ENCODE data around the gene NTN5.
"Not testable (repeated sequence)": the region's sequence is repeated elsewhere in the genome, so short reads cannot be mapped to it uniquely, and the experiment has no call there.

Gene NTN5

DNA sequence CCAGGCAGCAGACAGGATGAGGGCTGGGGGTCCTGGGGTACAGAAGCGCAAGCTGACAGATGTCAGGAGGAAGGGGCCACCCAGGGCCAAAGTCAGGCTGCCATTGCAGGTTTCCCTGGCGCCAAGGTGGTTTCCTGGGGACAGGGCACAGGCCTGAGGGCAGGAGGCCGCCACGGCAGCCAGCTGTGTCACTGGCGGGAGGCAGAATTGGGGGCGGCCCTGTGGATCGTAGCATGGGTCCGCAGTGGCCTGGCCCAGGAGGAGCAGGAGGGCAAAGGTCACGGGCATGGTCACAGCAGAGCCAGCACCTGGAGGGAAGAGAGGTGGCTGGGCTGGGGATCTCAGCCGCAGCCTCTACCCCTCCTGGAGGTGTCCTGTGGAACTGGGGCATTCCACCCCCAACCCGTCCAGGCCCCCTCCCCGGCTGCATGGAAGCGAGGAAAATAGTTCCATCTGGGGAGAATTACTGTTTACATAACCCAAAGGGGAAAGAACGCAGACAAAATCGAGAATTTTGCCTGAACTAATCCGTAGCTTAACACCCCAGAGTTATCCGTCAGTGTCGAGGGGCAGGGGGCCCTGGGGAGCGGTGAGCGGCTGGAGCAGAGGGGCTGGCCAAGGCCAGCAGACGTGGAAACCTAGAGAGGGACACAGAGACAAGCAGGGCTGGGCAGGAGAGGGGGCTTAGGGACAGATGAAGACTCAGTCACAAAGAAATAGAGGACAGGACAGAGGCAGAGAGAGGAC, 1.9 kb downstream of the NTN5 start:
- DNase-seq (ENCODE audit: extremely low read depth in 1 of 2, low read depth in 1 of 2) = no peak

DNA sequence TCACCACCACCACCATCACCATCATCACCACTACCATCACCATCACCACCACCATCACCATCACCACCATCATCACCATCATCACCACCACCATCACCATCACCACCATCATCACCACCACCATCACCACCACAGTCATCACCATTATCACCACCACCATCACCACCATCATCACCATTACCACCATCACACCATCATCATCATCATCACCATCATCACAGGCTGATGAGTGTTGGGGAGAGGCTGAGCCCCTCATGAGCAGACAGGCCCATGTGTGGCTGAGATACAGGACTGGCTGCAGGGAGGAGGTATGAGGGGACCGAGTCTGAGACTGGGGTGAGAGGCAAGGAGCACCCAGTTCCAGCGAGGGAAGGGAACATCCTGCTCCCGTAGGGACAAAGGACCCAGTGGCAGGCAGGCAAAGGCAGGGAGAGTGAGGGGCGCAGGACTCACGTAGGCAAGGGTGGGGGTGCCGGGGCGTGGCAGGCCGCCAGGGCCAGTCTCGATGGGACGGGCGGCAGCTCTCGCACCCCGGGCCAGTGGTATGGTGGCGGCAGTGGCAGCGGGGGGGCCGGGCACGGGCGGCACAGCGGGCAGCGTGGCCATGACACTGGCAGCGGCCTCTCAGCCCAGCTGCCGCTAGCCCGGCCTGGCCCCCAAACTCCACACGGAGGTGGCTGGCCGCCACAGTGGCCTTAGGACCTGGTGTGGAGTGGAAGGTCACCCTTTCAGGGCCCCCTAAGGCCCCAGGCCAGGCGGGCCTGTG, 2.7 kb downstream of the NTN5 start:
- DNase-seq (ENCODE audit: extremely low read depth in 1 of 2, low read depth in 1 of 2) = no peak

DNA sequence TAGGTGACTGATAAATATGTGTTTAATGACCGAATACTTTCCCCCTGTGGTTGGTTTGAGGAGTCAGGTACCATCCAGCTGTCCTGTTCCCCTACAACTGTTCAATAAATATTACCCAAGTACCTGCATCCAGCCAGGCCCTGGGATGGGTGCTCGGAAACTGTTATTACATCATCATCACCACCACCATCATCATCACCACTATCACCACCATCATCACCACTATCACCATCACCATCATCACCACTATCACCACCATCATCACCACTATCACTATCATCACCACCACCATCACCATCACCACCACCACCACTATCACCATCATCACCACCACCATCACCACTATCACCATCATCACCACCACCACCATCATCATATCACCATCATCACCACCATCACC, 4.1 kb downstream of the NTN5 start:
- DNase-seq (ENCODE audit: extremely low read depth in 1 of 2, low read depth in 1 of 2) = no peak

DNA sequence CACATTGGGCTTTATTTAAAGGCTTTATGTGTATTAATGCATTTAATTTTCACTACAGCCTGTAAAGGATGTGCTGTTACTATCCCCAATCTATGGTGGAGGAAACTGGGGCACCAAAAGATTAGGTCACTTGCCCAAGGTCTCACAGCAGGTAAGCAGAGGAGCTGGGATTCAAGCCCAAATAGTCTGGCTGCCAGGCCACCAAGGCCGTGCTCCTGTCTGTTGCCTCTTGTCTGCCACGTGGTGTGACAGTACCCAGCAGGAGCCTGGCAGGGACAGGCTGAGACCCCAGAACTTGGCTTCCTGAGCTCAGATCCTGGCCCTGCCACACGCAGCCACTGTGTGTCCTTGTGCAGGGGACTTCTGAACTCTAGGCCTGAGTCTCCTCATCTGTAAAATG, 4.5 kb downstream of the NTN5 start:
- no peak for DNase-seq (ENCODE audit: extremely low read depth in 1 of 2, low read depth in 1 of 2)

DNA sequence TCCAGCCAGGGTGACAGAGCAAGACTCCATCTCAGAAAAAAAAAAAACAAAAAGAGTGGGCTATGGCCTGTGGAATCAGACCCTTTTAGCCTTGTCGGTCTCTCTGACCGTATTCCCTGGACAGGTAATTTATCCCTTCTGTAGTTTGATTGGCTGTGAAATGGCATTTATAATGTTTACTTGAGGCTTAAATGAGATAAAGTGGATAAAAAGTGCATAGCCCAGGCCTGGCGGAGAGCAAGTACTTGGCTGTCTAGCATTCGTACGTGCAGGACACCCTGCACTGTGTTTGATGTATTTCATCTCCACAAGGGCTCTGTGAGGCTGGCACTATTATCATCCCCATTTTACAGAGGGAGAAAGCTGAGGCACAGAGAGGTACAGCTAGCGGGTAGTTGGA, 7.0 kb downstream of the NTN5 start:
- no peak for DNase-seq (ENCODE audit: extremely low read depth in 1 of 2, low read depth in 1 of 2)

DNA sequence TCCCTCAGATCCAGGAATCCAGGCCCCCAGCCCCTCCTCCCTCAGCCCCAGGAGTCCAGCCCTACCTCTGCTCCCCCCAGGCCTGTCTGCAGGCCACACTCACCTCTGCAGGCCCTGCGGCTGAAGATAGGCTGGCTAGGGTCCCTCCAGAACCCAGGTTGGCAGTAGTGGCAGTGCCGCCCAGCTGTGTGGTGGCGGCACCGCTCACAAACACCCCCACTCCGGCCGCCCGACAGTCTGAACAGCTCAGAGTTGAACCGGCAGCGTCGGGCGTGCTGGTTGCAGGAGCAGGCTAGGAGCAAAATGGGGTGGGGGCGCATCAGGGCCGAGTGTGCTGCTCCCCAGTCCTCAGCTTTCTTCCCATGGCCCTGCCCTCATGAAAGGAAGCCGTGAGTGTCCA, 8.3 kb downstream of the NTN5 start:
- no peak for DNase-seq (ENCODE audit: extremely low read depth in 1 of 2, low read depth in 1 of 2)

DNA sequence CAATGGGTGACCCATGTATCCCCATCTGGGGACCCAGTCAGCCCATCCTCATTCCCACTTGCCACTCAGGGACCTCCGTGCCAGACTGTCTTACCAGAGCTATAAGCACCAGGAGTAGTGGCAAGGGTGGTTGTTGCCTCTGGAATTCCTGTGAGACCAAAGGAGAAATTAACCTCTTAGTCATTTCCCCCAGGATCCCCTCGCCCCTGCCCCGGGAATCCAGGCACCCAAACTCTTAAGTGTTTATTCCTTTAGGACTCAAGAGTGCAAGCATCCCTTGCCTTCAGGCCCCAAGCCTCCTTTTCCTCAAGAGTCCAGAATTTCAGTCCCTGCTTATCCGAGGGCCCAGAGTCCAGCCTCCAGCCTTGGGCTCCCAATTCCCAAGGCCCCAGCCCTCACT, 9.2 kb downstream of the NTN5 start:
- no peak for DNase-seq (ENCODE audit: extremely low read depth in 1 of 2, low read depth in 1 of 2)

DNA sequence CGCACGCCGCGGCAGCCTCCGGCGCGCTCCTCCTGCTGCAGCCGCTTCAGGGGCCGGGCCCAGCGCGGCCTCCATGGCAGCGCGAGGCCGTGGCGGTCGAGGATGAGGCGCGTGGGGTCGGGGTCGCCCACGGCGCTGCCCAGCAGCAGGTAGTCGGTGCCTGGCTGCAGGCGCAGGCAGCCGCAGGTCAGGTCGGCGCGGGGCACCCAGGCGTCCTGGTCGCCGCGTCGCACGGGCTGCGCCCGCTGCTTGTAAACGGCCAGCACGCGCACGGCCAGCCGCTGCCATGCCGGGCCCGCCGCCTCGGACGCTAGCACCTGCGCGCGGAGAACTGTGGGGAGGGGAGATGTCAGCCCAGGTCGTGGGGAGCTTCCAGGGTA, 11.1 kb downstream of the NTN5 start:
- DNase-seq (ENCODE audit: extremely low read depth in 1 of 2, low read depth in 1 of 2) = no peak

DNA sequence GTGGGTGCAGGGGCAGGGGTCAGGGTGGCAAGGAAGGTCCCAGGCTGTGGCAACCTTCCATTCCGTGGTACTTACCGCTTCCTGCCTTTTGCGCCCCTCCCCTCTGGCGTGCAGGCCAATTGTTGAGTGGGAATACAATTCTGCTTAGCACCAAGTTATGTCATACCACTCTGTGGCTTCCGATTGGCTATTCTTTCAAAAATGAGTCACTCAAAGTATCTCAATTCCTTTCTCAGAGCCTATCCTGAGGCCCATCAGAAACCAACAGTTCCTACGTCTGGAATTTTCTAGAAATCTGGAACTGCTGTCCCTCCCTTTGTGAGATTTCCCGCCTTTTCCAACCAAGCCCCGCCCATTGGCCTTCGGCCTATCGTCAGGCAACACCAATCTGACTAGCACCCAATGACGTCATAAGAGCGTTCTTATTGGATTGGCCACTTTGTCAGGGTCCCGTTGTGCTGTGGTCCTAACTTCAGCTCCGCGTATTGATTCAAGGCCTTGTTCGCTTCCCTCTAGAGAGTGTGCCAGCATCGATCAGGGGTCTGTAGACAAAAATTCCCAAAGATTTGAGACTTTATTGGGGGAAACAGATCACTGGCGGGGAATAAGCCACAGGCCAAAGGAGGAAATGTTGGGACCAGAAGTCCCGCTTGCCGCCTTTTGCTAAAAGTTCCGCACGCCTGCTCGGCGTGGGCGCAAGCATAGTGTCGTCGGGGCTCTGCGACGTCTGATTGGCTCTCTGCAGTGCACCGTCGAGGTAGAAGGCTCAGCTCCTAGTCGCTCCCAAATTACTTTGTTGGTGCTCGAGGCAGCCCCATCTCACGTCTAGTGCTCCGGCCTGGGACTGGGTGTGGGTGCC, 11.7 kb downstream of the NTN5 start:
- DNase-seq (ENCODE audit: extremely low read depth in 1 of 2, low read depth in 1 of 2) = peak in 1 of 2 donors; percentile 77

DNA sequence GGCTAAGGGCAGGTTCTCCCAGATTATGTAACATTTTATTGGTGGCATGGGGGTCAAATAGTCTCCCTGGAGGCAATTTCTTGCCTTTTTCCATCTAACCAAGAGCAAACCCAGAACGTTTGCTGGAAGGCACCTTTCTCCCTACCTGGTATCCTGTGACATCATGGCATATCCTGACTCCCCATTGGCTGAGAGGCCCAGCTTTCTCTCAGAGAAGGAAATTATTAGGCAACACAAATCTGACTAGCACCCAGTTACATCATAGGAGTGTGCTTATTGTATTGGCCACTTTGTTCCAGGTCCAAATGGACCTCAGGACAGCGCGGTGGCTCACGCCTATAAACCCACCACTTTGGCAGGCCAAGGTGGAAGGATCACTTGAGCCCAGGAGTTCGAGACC, 13.0 kb downstream of the NTN5 start:
- DNase-seq (ENCODE audit: extremely low read depth in 1 of 2, low read depth in 1 of 2) = no peak

DNA sequence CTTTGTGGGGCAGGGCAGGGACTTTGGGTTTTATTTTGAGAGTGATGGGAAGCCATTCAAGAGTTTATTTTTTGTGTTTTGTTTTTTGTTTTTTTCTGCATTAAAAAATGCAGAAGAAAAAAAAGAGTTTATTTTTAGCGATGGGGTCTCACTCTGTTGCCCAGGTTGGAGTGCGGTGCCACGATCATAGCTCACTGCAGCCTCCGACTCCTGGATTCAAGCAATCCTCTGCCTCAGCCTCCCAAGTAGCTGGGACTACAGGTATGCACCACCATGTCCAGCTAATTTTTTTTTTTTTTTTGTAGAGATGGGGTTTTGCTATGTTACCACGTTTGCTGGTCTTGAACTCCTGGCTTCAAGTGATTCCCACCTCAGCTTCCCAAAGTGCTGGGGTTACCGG, 14.3 kb downstream of the NTN5 start:
- DNase-seq (ENCODE audit: extremely low read depth in 1 of 2, low read depth in 1 of 2) = no peak

DNA sequence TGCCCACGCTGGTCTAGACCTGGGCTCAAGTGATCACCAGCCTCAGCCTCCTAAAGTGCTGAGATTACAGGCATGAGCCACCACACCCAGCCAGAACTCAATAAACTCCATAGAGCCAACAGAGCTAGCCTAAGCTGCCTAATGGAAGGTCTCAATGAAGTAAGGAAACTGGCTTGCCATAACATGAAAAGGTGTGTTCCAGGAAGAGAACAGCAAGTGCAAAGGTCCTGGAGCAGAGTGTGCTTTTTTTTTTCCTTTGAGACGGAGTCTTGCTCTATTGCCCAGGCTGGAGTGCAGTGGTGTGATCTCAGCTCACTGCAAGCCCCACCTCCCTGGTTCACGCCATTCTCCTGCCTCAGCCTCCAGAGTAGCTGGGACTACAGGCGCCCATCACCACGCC, 15.0 kb downstream of the NTN5 start:
- not testable (repeated sequence) for DNase-seq (ENCODE audit: extremely low read depth in 1 of 2, low read depth in 1 of 2)

DNA sequence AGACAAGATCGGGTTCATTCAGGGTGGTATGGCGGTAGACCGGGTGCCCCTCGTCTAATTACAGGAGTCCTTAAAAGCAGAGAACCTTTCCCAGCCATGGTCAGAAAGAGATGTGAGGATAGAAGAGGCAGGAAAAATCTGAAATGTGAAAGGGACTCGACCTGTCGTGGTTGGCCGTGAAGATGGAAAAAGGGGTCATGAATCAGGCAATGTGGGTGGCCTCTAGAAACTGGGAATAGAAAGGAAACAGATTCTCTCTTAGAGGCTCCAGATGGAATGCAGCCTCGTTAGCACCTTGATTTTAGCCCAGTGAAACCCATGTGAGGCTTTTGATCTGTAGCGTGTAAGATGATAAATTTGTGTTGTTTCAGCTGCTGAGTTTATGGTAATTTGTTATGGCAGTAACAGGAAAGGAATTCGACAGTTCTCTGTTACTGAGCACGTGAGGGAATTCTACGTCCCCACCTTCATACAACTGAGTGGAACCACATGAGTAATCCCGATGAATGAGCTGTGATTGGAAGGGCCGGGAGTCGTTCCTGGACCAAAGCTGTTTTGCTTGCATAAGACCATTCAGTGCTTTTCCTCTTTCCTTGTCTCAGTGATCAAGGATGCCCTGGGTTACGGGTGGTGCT, 15.9 kb downstream of the NTN5 start:
- DNase-seq (ENCODE audit: extremely low read depth in 1 of 2, low read depth in 1 of 2) = no peak

DNA sequence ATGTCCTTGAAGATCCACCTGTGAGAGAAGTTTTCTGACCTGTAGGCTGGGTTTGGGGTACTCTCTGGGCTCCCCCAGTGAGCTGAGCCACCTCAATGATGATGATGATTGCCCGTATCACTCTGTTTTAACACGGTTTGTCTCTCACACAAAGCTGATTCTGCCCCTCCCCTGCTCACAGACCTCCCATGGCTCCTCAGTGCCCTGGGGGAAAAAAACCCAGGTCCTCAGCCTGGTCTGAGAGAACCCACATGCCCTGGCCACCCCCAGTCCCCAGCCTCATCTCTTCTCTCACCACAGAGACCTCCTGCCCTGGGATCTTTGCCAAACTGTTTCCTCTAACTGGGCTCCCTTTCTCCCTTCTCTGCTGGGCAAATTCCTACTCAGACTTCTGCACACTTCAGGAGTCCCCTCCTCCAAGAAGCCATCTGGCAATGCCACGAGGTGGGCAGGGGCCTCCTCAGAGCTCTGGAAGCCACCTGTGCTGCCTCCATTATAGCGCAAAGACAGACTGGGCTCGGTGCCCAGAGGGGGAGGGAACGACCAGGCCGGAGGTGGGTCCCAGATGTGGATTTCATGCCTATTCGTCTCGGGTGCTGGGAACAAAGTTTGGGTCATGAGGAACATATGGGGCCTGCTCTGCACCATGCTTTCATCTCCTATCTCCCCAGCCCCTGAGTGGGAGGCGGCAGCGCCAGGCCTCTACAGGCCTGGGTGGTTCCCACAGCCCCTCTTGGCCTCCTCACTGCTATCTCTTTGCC, 18.3 kb downstream of the NTN5 start:
- DNase-seq (ENCODE audit: extremely low read depth in 1 of 2, low read depth in 1 of 2) = no peak

DNA sequence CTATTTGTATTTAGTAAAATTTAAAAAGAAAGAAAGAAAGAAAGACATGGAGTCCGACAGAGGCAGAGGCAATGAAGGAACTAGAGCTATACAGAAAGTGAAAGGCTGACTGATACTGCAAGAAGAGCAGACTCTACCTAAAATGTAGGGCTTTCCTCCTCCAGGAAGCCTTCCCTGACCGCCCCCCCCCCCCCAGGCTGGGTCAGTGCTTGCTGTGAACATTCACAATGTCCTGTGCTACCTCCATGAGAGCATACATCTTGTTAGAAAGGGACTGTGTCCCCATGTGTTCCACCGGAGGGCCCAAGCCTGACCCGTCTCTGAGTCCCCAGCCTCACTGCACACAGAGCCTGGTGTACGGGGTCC, 21.2 kb downstream of the NTN5 start:
- no peak for DNase-seq (ENCODE audit: extremely low read depth in 1 of 2, low read depth in 1 of 2)

DNA sequence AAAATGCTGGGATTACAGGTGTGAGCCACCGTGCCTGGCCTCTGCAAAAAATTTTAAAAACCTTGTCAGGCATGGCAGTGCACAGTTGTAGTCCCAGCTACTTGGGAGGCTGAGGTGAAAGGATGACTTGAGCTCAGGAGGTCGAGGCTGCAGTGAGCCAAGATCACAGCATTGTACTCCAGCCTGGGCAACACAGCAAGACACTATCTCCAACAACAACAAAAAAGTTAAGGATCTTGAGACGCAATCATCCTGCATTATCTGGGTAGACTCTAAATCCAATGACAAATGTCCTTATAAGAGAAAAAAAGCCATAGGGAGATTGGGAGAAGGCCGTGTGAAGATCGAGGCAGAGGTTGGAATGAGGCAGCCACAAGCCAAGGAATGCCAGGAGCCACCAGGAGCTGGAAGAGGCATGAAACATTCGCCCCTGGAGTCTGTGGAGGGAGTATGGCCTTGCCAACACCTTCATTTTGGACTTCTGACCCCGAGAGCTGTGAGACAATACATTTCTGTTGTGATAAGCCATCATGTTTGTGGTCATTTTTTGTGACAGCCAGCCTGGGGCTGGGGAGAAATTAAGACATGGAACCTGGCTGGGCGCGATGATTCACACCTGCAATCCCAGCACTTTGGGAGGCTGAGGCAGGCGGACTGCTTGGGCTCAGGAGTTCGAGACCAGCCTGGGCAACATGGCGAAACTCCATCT, 21.7 kb downstream of the NTN5 start:
- DNase-seq (ENCODE audit: extremely low read depth in 1 of 2, low read depth in 1 of 2) = no peak

DNA sequence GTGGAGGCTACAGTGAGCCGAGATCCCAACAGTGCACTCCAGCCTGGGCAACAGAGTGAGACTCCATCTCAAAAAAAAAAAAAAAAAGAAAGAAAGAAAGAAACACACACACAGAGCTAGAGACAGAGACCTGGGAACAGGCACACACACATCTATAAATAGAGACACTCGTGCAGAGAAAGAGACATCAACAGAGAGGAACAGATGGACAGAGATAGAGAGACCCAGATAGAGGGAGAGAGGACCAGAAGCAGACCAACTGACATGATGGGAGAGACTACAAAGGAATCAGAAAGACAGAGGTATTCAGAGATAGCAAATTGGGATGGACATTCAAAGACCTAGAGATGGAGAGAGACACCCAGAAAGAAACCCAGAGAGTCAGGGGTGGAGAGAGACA, 24.7 kb downstream of the NTN5 start:
- DNase-seq (ENCODE audit: extremely low read depth in 1 of 2, low read depth in 1 of 2) = no peak

DNA sequence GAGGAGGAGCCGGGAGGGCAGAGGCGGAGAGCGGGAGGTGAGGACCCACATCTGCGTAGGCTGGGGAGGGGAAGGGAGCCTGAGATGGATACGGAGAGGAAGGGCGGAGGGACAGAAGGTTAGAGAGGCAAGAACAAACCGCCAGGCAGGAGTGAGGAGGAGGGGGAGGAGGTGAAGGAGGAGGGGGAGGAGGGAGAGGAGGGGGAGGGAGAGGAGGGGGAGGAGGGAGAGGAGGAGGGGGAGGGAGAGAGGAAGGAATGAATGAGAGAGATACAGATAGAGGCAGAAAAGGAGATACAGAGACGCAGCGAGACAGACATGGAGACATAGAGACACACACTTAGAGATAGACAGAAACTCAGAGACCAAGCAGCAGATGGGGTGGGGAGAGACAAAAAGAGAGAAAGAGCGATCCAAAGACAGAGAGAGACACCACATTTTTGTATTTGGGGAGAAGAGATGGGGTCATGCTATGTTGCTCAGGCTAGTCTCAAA, 26.0 kb downstream of the NTN5 start:
- no peak for DNase-seq (ENCODE audit: extremely low read depth in 1 of 2, low read depth in 1 of 2)

DNA sequence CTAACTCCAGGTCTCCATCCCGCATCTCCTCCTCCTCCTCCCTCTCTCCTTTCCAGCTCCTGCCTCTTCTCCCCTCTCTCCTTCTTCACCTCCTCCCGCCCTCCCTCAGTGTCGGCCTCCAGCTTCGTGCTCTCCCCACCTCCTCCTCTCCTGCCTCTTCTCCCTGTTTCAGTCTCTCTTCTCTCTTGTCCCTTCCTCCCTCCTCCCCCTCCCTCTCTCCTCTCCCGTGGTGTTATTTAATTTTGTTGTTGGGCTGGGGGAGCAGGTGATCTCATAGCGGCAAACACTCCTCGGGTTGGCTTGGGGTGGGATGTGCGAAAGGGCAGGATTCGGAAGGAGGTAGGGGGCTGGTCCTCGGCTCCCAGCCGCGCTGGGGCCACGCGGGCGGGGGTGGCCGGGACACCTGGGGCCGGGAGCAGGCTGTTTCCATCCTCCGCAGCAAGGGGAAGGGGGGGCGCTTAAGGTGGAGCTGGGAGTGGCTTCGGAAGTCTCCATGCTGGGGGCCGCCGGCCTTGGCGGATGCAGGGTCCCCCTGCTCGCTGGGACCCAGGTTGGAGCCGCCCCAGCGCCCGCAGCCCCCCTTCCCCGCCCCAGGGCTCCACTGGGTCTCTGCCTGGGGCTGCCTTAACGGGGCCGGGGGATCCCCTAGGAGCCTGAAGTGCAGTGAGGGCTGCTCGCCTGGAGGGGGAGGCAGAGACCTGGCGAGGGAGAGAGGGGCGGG, 26.7 kb downstream of the NTN5 start, which contains the start of gene CA11:
CA11 (minus strand) TSS at position 187 of the 721 bp plus-strand sequence. CDS start 555 bp downstream, outside the sequence.
- DNase-seq (ENCODE audit: extremely low read depth in 1 of 2, low read depth in 1 of 2) = peak; percentile 80 to 86
